ENCODE measurements around the gene TMEM119. TPM values are rescaled to one million over a fixed set of nuclear protein-coding genes. Genes with fewer than 3 reads are reported as not detected.

The TMEM119 gene
- total RNA-seq, 1 donor from 2014 or later: 0.36 TPM

DNA sequence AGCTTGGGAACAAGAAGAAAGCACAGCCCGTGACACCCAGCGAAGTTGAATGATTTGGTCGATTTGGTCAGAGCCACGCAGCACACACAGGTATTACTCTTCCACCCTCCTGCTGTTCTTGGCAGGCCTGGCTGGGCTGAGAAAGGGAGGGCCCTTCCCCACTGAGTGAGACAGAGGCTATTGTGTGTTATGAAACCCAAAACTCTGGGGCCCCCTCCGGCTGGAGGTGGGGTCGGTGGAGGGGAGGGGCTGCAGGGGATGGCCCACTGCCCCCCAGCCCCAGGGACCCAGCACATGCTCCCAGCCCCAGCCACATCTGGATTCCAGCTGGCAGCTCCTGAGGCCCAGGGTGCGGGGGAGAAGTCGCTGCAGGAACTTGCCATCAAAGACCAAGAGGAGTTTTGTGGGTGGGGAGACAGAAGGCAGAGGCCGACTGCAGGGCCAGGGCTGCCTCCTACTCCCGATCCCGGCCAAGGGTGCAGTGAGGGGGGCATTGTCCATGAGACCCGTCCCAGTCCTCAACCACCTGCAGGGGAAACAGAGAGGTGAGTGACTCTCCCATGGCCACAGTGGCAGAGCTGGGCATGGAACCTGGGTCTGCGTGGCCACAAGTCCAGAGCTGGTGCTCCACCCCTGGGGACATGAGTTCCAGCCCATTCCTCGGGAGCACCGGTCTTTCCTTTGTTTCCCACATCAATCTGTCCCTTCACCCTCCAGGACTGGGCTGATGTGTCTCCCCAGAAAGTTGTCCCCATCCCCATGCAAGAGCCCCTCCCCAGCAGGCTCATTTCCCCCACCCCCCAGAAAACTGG, 8.7 kb downstream of the TMEM119 start:
- Mint-ChIP-seq H3K9me3 (ENCODE audit: unreplicated experiment) (no peaks in the 10 kb centered on the region), H3K4me1 (ENCODE audit: unreplicated experiment) (peaks cover 3% of the 10 kb centered on the region), H3K27me3 (ENCODE audit: unreplicated experiment) (peaks cover 9% of the 10 kb centered on the region), H3K36me3 (ENCODE audit: low read depth, unreplicated experiment) (no peaks in the 10 kb centered on the region), H3K27ac (ENCODE audit: unreplicated experiment) (no peak overlapping the region), H3K4me3 (ENCODE audit: unreplicated experiment) (no peak overlapping the region)
- TF ChIP-seq, protein P1, sequence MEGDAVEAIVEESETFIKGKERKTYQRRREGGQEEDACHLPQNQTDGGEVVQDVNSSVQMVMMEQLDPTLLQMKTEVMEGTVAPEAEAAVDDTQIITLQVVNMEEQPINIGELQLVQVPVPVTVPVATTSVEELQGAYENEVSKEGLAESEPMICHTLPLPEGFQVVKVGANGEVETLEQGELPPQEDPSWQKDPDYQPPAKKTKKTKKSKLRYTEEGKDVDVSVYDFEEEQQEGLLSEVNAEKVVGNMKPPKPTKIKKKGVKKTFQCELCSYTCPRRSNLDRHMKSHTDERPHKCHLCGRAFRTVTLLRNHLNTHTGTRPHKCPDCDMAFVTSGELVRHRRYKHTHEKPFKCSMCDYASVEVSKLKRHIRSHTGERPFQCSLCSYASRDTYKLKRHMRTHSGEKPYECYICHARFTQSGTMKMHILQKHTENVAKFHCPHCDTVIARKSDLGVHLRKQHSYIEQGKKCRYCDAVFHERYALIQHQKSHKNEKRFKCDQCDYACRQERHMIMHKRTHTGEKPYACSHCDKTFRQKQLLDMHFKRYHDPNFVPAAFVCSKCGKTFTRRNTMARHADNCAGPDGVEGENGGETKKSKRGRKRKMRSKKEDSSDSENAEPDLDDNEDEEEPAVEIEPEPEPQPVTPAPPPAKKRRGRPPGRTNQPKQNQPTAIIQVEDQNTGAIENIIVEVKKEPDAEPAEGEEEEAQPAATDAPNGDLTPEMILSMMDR (IDR thresholded peaks at IDR 0.05; ENCODE audit: unreplicated experiment): no peak
- DNase-seq (ENCODE audit: low spot score): no peak

DNA sequence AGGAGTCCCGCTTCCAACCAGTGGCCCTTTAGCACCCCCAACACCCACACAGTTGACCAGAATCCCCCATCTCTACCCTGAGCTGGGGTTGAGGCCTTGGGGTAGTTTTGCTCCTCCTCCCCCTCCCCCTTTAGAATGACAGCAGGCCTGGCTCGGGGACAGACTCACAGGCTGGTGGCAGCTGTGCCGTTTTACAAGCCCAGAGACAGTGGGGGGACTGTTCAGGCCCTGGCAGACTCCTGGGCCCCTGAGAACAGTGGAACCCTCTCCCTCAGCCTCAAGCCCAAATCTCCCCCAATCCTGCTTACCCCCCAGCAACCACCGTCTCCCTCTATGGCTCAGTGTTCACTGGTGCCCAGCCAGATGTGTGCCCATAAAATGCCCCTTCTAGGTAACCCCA, 10.1 kb downstream of the TMEM119 start:
- H3K27me3 Mint-ChIP-seq (ENCODE audit: unreplicated experiment): peaks cover 9% of the 10 kb centered on the region
- TF ChIP-seq, protein P1 (IDR thresholded peaks at IDR 0.05; ENCODE audit: unreplicated experiment): no peak
- H3K27ac Mint-ChIP-seq (ENCODE audit: unreplicated experiment): no peak overlapping the region
- DNase-seq (ENCODE audit: low spot score): no peak
- no peak overlapping the region for H3K4me3 Mint-ChIP-seq (ENCODE audit: unreplicated experiment)
- no peaks in the 10 kb centered on the region for H3K36me3 Mint-ChIP-seq (ENCODE audit: low read depth, unreplicated experiment)
- peaks cover 3% of the 10 kb centered on the region for H3K4me1 Mint-ChIP-seq (ENCODE audit: unreplicated experiment)
- H3K9me3 Mint-ChIP-seq (ENCODE audit: unreplicated experiment): no peaks in the 10 kb centered on the region

DNA sequence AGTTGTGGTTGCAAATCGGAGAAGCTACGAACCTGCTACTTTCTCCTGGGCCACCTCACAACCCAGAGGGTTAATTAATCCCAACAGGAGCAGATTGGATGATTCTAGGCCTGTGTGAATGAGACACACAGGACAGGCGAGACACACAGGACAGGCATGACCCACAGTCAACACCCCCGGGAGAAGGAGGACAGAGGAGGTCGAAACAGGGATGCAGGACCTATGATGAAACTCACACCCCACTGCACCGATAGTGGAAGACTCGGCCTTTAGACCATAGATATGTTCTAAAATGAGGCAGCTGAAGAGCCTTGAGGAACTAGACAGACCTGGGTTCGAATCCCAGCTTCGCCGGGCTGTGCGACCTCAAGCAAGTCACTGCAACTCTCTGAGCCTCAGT, 11.6 kb downstream of the TMEM119 start:
- Mint-ChIP-seq H3K4me1 (ENCODE audit: unreplicated experiment) (peaks cover 3% of the 10 kb centered on the region), H3K27ac (ENCODE audit: unreplicated experiment) (no peak overlapping the region), H3K4me3 (ENCODE audit: unreplicated experiment) (no peak overlapping the region), H3K9me3 (ENCODE audit: unreplicated experiment) (no peaks in the 10 kb centered on the region), H3K36me3 (ENCODE audit: low read depth, unreplicated experiment) (no peaks in the 10 kb centered on the region), H3K27me3 (ENCODE audit: unreplicated experiment) (peaks cover 9% of the 10 kb centered on the region)
- TF ChIP-seq, protein P1 (IDR thresholded peaks at IDR 0.05; ENCODE audit: unreplicated experiment): no peak
- DNase-seq (ENCODE audit: low spot score): no peak

DNA sequence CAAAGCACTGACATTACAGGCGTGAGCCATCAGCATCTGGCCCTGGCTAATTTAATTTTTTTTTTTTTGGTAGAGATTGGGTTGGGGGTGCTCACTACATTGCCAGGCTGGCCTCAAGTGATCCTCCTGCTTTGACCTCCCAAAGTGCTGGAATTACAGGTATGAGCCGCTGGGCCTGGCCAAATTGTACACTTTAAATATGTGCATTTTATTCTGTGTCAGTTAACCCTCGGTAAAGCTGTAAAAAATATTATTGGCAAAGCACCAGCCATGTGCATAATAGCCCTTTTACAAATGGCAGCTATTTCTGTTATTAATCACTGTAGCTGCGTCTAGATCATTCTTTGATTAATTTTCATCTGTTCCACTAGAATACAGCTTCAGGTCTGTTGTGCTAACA, 12.0 kb downstream of the TMEM119 start:
- no peak for DNase-seq (ENCODE audit: low spot score)
- Mint-ChIP-seq H3K27me3 (ENCODE audit: unreplicated experiment) (peaks cover 6% of the 10 kb centered on the region), H3K36me3 (ENCODE audit: low read depth, unreplicated experiment) (no peaks in the 10 kb centered on the region), H3K9me3 (ENCODE audit: unreplicated experiment) (no peaks in the 10 kb centered on the region), H3K27ac (ENCODE audit: unreplicated experiment) (no peak overlapping the region), H3K4me1 (ENCODE audit: unreplicated experiment) (peaks cover under 1% of the 10 kb centered on the region), H3K4me3 (ENCODE audit: unreplicated experiment) (no peak overlapping the region)
- TF ChIP-seq, protein P1 (IDR thresholded peaks at IDR 0.05; ENCODE audit: unreplicated experiment): no peak

DNA sequence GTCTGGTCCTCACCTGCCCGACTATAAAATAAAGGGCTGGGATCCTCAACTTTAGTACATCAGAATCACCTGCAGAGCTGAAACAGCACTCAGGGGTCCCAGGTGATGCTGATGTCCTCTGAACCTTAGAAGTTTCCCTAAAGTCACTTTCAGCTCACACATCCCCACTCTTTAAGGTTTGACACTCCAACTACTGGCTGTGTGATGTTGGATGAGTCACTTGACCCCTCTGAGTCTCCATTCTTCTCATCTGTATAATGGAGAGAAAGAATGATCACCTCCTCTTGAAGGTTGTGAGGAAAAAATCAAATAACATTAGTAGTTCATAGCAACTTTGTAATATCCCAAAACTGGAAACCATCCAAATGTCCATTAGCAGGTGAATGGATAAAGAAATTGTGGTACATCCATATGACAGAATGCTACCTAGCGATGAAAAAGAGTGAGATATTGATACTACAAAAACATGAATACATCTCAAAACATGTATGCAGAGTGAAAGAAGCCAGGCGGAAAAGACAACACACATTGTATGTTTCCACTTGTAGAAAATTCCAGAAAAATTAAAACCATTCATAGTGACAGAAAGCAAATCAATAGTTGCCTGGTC, 13.3 kb downstream of the TMEM119 start:
- no peaks in the 10 kb centered on the region for H3K36me3 Mint-ChIP-seq (ENCODE audit: low read depth, unreplicated experiment)
- H3K9me3 Mint-ChIP-seq (ENCODE audit: unreplicated experiment): no peaks in the 10 kb centered on the region
- no peak for DNase-seq (ENCODE audit: low spot score)
- TF ChIP-seq, protein P1 (IDR thresholded peaks at IDR 0.05; ENCODE audit: unreplicated experiment): no peak
- no peak overlapping the region for H3K4me3 Mint-ChIP-seq (ENCODE audit: unreplicated experiment)
- peaks cover 3% of the 10 kb centered on the region for H3K27me3 Mint-ChIP-seq (ENCODE audit: unreplicated experiment)
- no peak overlapping the region for H3K27ac Mint-ChIP-seq (ENCODE audit: unreplicated experiment)
- H3K4me1 Mint-ChIP-seq (ENCODE audit: unreplicated experiment): no peaks in the 10 kb centered on the region
